ENCODE measurements around the gene C21orf91.

C21orf91 gene

GRCh38 chr21:17819114-17819876, at the start of gene C21orf91:
Gene C21orf91, minus strand, starts transcription at chr21:17819356. Its CDS starts 1,038 bp downstream, at chr21:17818318.
- peak; percentile 91 for DNase-seq (ENCODE audit: low spot score)

GRCh38 chr21:17866590-17866989, 47.4 kb upstream of the C21orf91 start:
- DNase-seq (ENCODE audit: low spot score), result no peak

- no peak for DNase-seq (ENCODE audit: low spot score)
Observed at GRCh38 chr21:17859661-17860060, 40.5 kb upstream of the C21orf91 start.

- DNase-seq (ENCODE audit: low spot score), result no peak
Observed at GRCh38 chr21:17858747-17859146, 39.6 kb upstream of the C21orf91 start.

- no peak for DNase-seq (ENCODE audit: low spot score)
Observed at GRCh38 chr21:17854745-17855144, 35.6 kb upstream of the C21orf91 start.

GRCh38 chr21:17853393-17854275, 34.5 kb upstream of the C21orf91 start:
- DNase-seq (ENCODE audit: low spot score), result no peak

GRCh38 chr21:17848228-17848627, 29.1 kb upstream of the C21orf91 start:
- DNase-seq (ENCODE audit: low spot score), result no peak

- DNase-seq (ENCODE audit: low spot score), result no peak
Observed at GRCh38 chr21:17841103-17841502, 21.9 kb upstream of the C21orf91 start.

GRCh38 chr21:17834639-17835354, 15.6 kb upstream of the C21orf91 start:
- DNase-seq (ENCODE audit: low spot score), result no peak

GRCh38 chr21:17829472-17829871, 10.3 kb upstream of the C21orf91 start:
- DNase-seq (ENCODE audit: low spot score), result no peak

GRCh38 chr21:17828223-17828622, 9.1 kb upstream of the C21orf91 start:
- DNase-seq (ENCODE audit: low spot score), result no peak

GRCh38 chr21:17823846-17824245, 4.7 kb upstream of the C21orf91 start:
- DNase-seq (ENCODE audit: low spot score), result no peak

GRCh38 chr21:17821121-17821520, 2.0 kb upstream of the C21orf91 start:
- DNase-seq (ENCODE audit: low spot score), result no peak

GRCh38 chr21:17819877-17820229, 697 bp upstream of the C21orf91 start:
- DNase-seq (ENCODE audit: low spot score), result peak; percentile 76

GRCh38 chr21:17818186-17819113, 706 bp downstream of the C21orf91 start:
- DNase-seq (ENCODE audit: low spot score), result peak; percentile 51

- DNase-seq (ENCODE audit: low spot score), result no peak
Observed at GRCh38 chr21:17813353-17813752, 5.8 kb downstream of the C21orf91 start.

- DNase-seq (ENCODE audit: low spot score), result no peak
Observed at GRCh38 chr21:17805966-17806365, 13.2 kb downstream of the C21orf91 start.

- DNase-seq (ENCODE audit: low spot score), result no peak
Observed at GRCh38 chr21:17803536-17803935, 15.6 kb downstream of the C21orf91 start.

- DNase-seq (ENCODE audit: low spot score), result no peak
Observed at GRCh38 chr21:17802572-17802971, 16.6 kb downstream of the C21orf91 start.

GRCh38 chr21:17799414-17800164, 19.6 kb downstream of the C21orf91 start:
- DNase-seq (ENCODE audit: low spot score), result peak; percentile 53

- DNase-seq (ENCODE audit: low spot score), result no peak
Observed at GRCh38 chr21:17798796-17799195, 20.4 kb downstream of the C21orf91 start.
